Liver (tissue), 9 donors: Measurements from ENCODE around the gene RPA3. TPM values are rescaled to one million over a fixed set of nuclear protein-coding genes. Genes with fewer than 3 reads are reported as not detected.

Experiments
- DNase-seq: peaks from one replicate; pipeline ENCODE4 v3.0.0-alpha.2; 2017; ENCODE audit warnings: low spot score
- H3K27ac ChIP-seq, 2 donors: one replicate each; pipeline ENCODE4 v1.7.0; 2013; ENCODE audit warnings: inconsistent platforms in 2 of 2, low read length in 2 of 2, control low read depth in 1 of 2, low read depth in 1 of 2, mild to moderate bottlenecking in 1 of 2
- H3K27me3 ChIP-seq, 4 donors: one replicate each; pipeline versions ENCODE4 v1.6.1 to v1.7.0; 2013; ENCODE audit warnings: low read length in 3 of 4, inconsistent platforms in 1 of 4, mild to moderate bottlenecking in 1 of 4, moderate library complexity in 1 of 4; ENCODE audit not compliant: control insufficient read depth in 4 of 4, insufficient read depth in 4 of 4
- H3K36me3 ChIP-seq, 4 donors: one replicate each; pipeline versions ENCODE4 v1.6.1 to v1.7.0; 2013; ENCODE audit warnings: low read length in 3 of 4, mild to moderate bottlenecking in 3 of 4, low read depth in 1 of 4, moderate library complexity in 1 of 4; ENCODE audit not compliant: control insufficient read depth in 4 of 4, insufficient read depth in 3 of 4
- H3K4me1 ChIP-seq, 4 donors: one replicate each; pipeline versions ENCODE4 v1.6.1 to v1.7.0; 2013; ENCODE audit warnings: low read length in 3 of 4, mild to moderate bottlenecking in 3 of 4, moderate library complexity in 1 of 4; ENCODE audit not compliant: control insufficient read depth in 4 of 4, insufficient read depth in 4 of 4
- H3K4me3 ChIP-seq, 3 donors: one replicate each; pipeline versions ENCODE4 v1.6.1 to v1.7.0; 2013; ENCODE audit warnings: low read length in 3 of 3, control low read depth in 1 of 3, low read depth in 1 of 3, mild to moderate bottlenecking in 1 of 3
- H3K9ac ChIP-seq, 2 donors: one replicate each; pipeline ENCODE4 v1.7.0; 2013; ENCODE audit warnings: low read length in 2 of 2, mild to moderate bottlenecking in 2 of 2, moderate library complexity in 2 of 2, control low read depth in 1 of 2, low read depth in 1 of 2
- H3K9me3 ChIP-seq, 4 donors: one replicate each; pipeline versions ENCODE4 v1.6.1 to v1.7.0; 2013; ENCODE audit warnings: low read length in 3 of 4; ENCODE audit not compliant: control insufficient read depth in 4 of 4
- ATF3 ChIP-seq: IDR thresholded peaks from 2 replicates; pipeline ENCODE4 v1.6.1; 2016; ENCODE audit warnings: antibody characterized with exemption
- EGR1 ChIP-seq, 2 donors: IDR thresholded peaks; 2 replicates each; pipeline ENCODE4 v1.6.1; 2016 to 2018; ENCODE audit warnings: antibody characterized with exemption in 2 of 2, low read depth in 2 of 2
- FOXA1 ChIP-seq: IDR thresholded peaks from 2 replicates; pipeline ENCODE4 v1.6.1; 2016; ENCODE audit warnings: antibody characterized with exemption
- FOXA2 ChIP-seq: IDR thresholded peaks from 2 replicates; pipeline ENCODE4 v1.6.1; 2016; ENCODE audit warnings: antibody characterized with exemption
- GABPA ChIP-seq, 2 donors: IDR thresholded peaks in 1 of 2; conservative IDR thresholded peaks in 1 of 2; 2 replicates each; pipeline ENCODE4 v1.6.1; 2016; ENCODE audit warnings: antibody characterized with exemption in 2 of 2, mild to moderate bottlenecking in 1 of 2, moderate library complexity in 1 of 2
- HNF4A ChIP-seq, 2 donors: conservative IDR thresholded peaks; 2 replicates each; pipeline ENCODE4 v1.6.1; 2016; ENCODE audit warnings: antibody characterized with exemption in 2 of 2, mild to moderate bottlenecking in 2 of 2
- HNF4G ChIP-seq: IDR thresholded peaks from 2 replicates; pipeline ENCODE4 v1.6.1; 2016; ENCODE audit warnings: antibody characterized with exemption
- JUND ChIP-seq, 2 donors: IDR thresholded peaks; 2 replicates each; pipeline ENCODE4 v1.6.1; 2016; ENCODE audit warnings: antibody characterized with exemption in 2 of 2
- MAX ChIP-seq: IDR thresholded peaks from 2 replicates; pipeline ENCODE4 v1.6.1; 2016; ENCODE audit warnings: antibody characterized with exemption
- NR2F2 ChIP-seq: IDR thresholded peaks from 2 replicates; pipeline ENCODE4 v1.6.1; 2016; ENCODE audit warnings: antibody characterized with exemption
- RAD21 ChIP-seq, 2 donors: IDR thresholded peaks; 2 replicates each; pipeline ENCODE4 v1.6.1; 2016; ENCODE audit warnings: antibody characterized with exemption in 2 of 2, mild to moderate bottlenecking in 2 of 2
- REST ChIP-seq: IDR thresholded peaks from 2 replicates; pipeline ENCODE4 v1.6.1; 2016; ENCODE audit warnings: antibody characterized with exemption, mild to moderate bottlenecking
- SP1 ChIP-seq: IDR thresholded peaks from 2 replicates; pipeline ENCODE4 v1.6.1; 2018; ENCODE audit warnings: antibody characterized with exemption, mild to moderate bottlenecking
- YY1 ChIP-seq: IDR thresholded peaks from 2 replicates; pipeline ENCODE4 v1.6.1; 2016; ENCODE audit warnings: antibody characterized with exemption, mild to moderate bottlenecking
- ZBTB33 ChIP-seq: IDR thresholded peaks from 2 replicates; pipeline ENCODE4 v1.6.1; 2016; ENCODE audit warnings: antibody characterized with exemption
- WGBS: extraction: QIAGEN DNeasy Blood & Tissue Kit; methylation state at CpG from one replicate; pipeline ENCODE4 v1.1.7; 2013; 5-methylcytosine and 5-hydroxymethylcytosine counted together
- polyA plus RNA-seq, 2 donors: library from polyadenylated mRNA; stranded (reverse) in 1 of 2; unstranded in 1 of 2; fragments of 200-250 nt in 1 of 2; fragments of >200 nt in 1 of 2; fragmentation: Nextera tagmentation in 1 of 2; extraction: Ambion mirVana in 1 of 2; gene quantifications; one replicate each; pipeline versions ENCODE4 v1.2.1 to v1.2.3, GENCODE V29; 2013 to 2015
- total RNA-seq, 2 donors: library from RNA; depleted of rRNA; stranded (reverse); fragments of >200 nt; gene quantifications; one replicate each; pipeline ENCODE4 v1.2.3, GENCODE V29; 2014
- donor health status: healthy.
- donor health status: healthy.
- donor health status: healthy.
- donor health status: healthy.
- donor health status: healthy.

RPA3 gene
- total and polyA plus RNA-seq, 4 donors = 13.0 to 53.1 (median 18.6) TPM

GRCh38 chr7:7701527-7701926 is 16.9 kb downstream of the RPA3 start:
- 100% methylated on average over 1 of the region's 1 CpG for WGBS

GRCh38 chr7:7699970-7700369 is 18.4 kb downstream of the RPA3 start:
- TF ChIP-seq NR2F2 (no peak), JUND (IDR thresholded peaks at IDR 0.05) (no peak), MAX (no peak)
- H3K9ac ChIP-seq = no peak overlapping the region
- H3K27me3 ChIP-seq = no peaks in the 10 kb centered on the region
- DNase-seq = no peak
- peaks cover 0 to 15% (median 5%) of the 10 kb centered on the region in 4 donors for H3K4me1 ChIP-seq
- H3K9me3 ChIP-seq = no peaks in the 10 kb centered on the region
- H3K4me3 ChIP-seq = no peak overlapping the region
- H3K27ac ChIP-seq = no peak overlapping the region
- no peaks in the 10 kb centered on the region for H3K36me3 ChIP-seq

More at GRCh38 chr7:7701527-7701926, 16.9 kb downstream of the RPA3 start:
- Histone ChIP-seq H3K27ac (no peak overlapping the region), H3K27me3 (no peaks in the 10 kb centered on the region), H3K4me1 (peaks cover 0 to 12% (median 4%) of the 10 kb centered on the region in 4 donors), H3K9me3 (no peaks in the 10 kb centered on the region), H3K9ac (no peak overlapping the region), H3K4me3 (no peak overlapping the region), H3K36me3 (no peaks in the 10 kb centered on the region)
- TF ChIP-seq ZBTB33 (no peak), EGR1 (IDR thresholded peaks at IDR 0.05; ENCODE audit: low read depth in 2 of 2) (no peak), HNF4G (no peak), GABPA (IDR thresholded peaks at IDR 0.05 in 1 of 2, conservative IDR thresholded peaks at IDR 0.05 in 1 of 2) (no peak), YY1 (no peak), HNF4A (conservative IDR thresholded peaks at IDR 0.05) (no peak), FOXA1 (no peak), RAD21 (IDR thresholded peaks at IDR 0.05) (no peak), FOXA2 (no peak), SP1 (no peak), MAX (no peak), REST (no peak)
- DNase-seq = no peak

GRCh38 chr7:7699380-7699779 is 19.0 kb downstream of the RPA3 start:
- Histone ChIP-seq H3K9ac (no peak overlapping the region), H3K4me1 (peaks cover 0 to 15% (median 5%) of the 10 kb centered on the region in 4 donors), H3K36me3 (no peaks in the 10 kb centered on the region), H3K27ac (no peak overlapping the region), H3K4me3 (no peak overlapping the region), H3K9me3 (no peaks in the 10 kb centered on the region), H3K27me3 (no peaks in the 10 kb centered on the region)
- TF ChIP-seq FOXA1 (no peak), ATF3 (no peak), ZBTB33 (no peak), GABPA (IDR thresholded peaks at IDR 0.05 in 1 of 2, conservative IDR thresholded peaks at IDR 0.05 in 1 of 2) (no peak)
- no peak for DNase-seq
